AG09309 (cell line): ENCODE measurements around the gene LHX1.

Experiments
- DNase-seq: peaks from one replicate; pipeline ENCODE4 v3.0.0-alpha.2; 2010; ENCODE audit warnings: low read depth
- H3K4me3 ChIP-seq: 2 replicates; pipeline ENCODE4 v1.5.1; 2011; ENCODE audit warnings: mild to moderate bottlenecking, low read depth, low read length, moderate library complexity; ENCODE audit not compliant: control insufficient read depth
- CTCF ChIP-seq: IDR thresholded peaks from 2 replicates; pipeline ENCODE4 v1.5.1; 2011; ENCODE audit warnings: mild to moderate bottlenecking, low read depth, low read length, inconsistent platforms; ENCODE audit not compliant: insufficient read depth, control insufficient read depth; ENCODE audit errors: missing control alignments

LHX1 gene

GRCh38 chr17:36942631-36943125 is 5.4 kb downstream of the LHX1 start:
- TF ChIP-seq CTCF, result no peak
- no peak overlapping the region for H3K4me3 ChIP-seq
- no peak for DNase-seq

GRCh38 chr17:36943250-36944191 is 6.2 kb downstream of the LHX1 start:
- DNase-seq, result no peak
- no peak overlapping the region for H3K4me3 ChIP-seq
- no peak for TF ChIP-seq CTCF

- no peak for DNase-seq
- no peak for TF ChIP-seq CTCF
- H3K4me3 ChIP-seq, result no peak overlapping the region
These were observed 7.3 kb downstream of the LHX1 start for GRCh38 chr17:36944553-36944952.

GRCh38 chr17:36945140-36945539 is 7.9 kb downstream of the LHX1 start:
- no peak for TF ChIP-seq CTCF
- DNase-seq, result no peak
- H3K4me3 ChIP-seq, result no peak overlapping the region

GRCh38 chr17:36945959-36946725 is 8.9 kb downstream of the LHX1 start:
- no peak for DNase-seq
- TF ChIP-seq CTCF, result no peak
- no peak overlapping the region for H3K4me3 ChIP-seq

GRCh38 chr17:36946726-36947091 is 9.4 kb downstream of the LHX1 start:
- TF ChIP-seq CTCF, result no peak
- no peak for DNase-seq
- H3K4me3 ChIP-seq, result no peak overlapping the region
